HEK293 (cell line): Measurements from ENCODE around the gene FSD2.

Source experiments
- CTCF ChIA-PET: fragments of 350-600 bp; formaldehyde crosslinking; extraction: SDS; loops from one replicate; lab custom pipeline; 2021; ENCODE audit warnings: antibody characterized with exemption; lab: Yijun Ruan, JAX
- POLR2A ChIA-PET: fragments of 300-600 bp; formaldehyde crosslinking; extraction: SDS; loops from one replicate; lab custom pipeline; 2020; ENCODE audit warnings: antibody characterized with exemption, inconsistent platforms; lab: Yijun Ruan, JAX
- H3K27ac ChIP-seq: fragments of 200-500 bp; sonication (Bioruptor generic); 2 replicates; pipeline ENCODE4 v1.5.1; 2014; ENCODE audit warnings: low read depth, low read length, control low read depth, inconsistent platforms; ENCODE audit errors: extremely low read depth
- H3K36me3 ChIP-seq, 2 experiments: fragments of 200-500 bp in 1 of 2; sonication (Bioruptor generic) in 1 of 2; 1 replicate in 1 of 2; 2 replicates in 1 of 2; pipeline ENCODE4 v1.5.1; 2014 to 2017; ENCODE audit warnings: inconsistent platforms in 2 of 2, low read length in 2 of 2; ENCODE audit not compliant: control insufficient read depth in 2 of 2, insufficient read depth in 1 of 2
- H3K4me1 ChIP-seq: fragments of 200-500 bp; sonication (Bioruptor generic); 2 replicates; pipeline ENCODE4 v1.5.1; 2014; ENCODE audit warnings: mild to moderate bottlenecking, low read length, inconsistent platforms; ENCODE audit not compliant: control insufficient read depth, insufficient read depth
- H3K4me3 ChIP-seq: 2 replicates; pipeline ENCODE4 v1.5.1; 2011; ENCODE audit warnings: low read depth, mild to moderate bottlenecking, control low read depth, low read length, moderate library complexity
- H3K9me3 ChIP-seq: fragments of 200-500 bp; sonication (Bioruptor generic); 2 replicates; pipeline ENCODE4 v1.5.1; 2014; ENCODE audit warnings: low read depth, low read length, inconsistent platforms; ENCODE audit not compliant: control insufficient read depth, insufficient read depth
- GLIS1 ChIP-seq: fragments of 450-650 bp; formaldehyde crosslinking; IDR thresholded peaks from 2 replicates; pipeline ENCODE4 v1.5.1; 2016; ENCODE audit warnings: missing biosample characterization, missing genetic modification characterization
- OSR2 ChIP-seq: fragments of 450-650 bp; formaldehyde crosslinking; IDR thresholded peaks from 2 replicates; pipeline ENCODE4 v1.5.1; 2016; ENCODE audit warnings: missing biosample characterization, missing genetic modification characterization
- PRDM10 ChIP-seq: fragments of 450-650 bp; formaldehyde crosslinking; IDR thresholded peaks from 2 replicates; pipeline ENCODE4 v1.5.1; 2016; ENCODE audit warnings: missing biosample characterization, missing genetic modification characterization
- TCF7L2 ChIP-seq: IDR thresholded peaks from 2 replicates; pipeline ENCODE4 v1.6.1; 2011; ENCODE audit warnings: low read depth, mild to moderate bottlenecking, inconsistent platforms, low read length, moderate library complexity, borderline replicate concordance
- ZBTB26 ChIP-seq: fragments of 450-650 bp; formaldehyde crosslinking; optimal IDR thresholded peaks from 2 replicates; pipeline ENCODE3; 2016; ENCODE audit warnings: missing biosample characterization, mild to moderate bottlenecking, missing genetic modification characterization
- ZBTB49 ChIP-seq: fragments of 450-650 bp; formaldehyde crosslinking; IDR thresholded peaks from 2 replicates; pipeline ENCODE4 v1.5.1; 2016; ENCODE audit warnings: missing biosample characterization, missing genetic modification characterization, low read depth
- ZBTB7A ChIP-seq: fragments of 450-650 bp; formaldehyde crosslinking; IDR thresholded peaks from 2 replicates; pipeline ENCODE4 v1.5.1; 2016; ENCODE audit warnings: low read depth, missing biosample characterization, missing genetic modification characterization
- ZFHX2 ChIP-seq: fragments of 450-650 bp; formaldehyde crosslinking; conservative IDR thresholded peaks from 2 replicates; pipeline ENCODE4 v1.5.1; 2016; ENCODE audit warnings: missing biosample characterization, missing genetic modification characterization
- ZNF112 ChIP-seq: fragments of 450-650 bp; formaldehyde crosslinking; IDR thresholded peaks from 2 replicates; pipeline ENCODE4 v1.5.0; 2017; ENCODE audit warnings: missing biosample characterization, missing genetic modification characterization
- ZNF140 ChIP-seq: fragments of 450-650 bp; formaldehyde crosslinking; IDR thresholded peaks from 2 replicates; pipeline ENCODE4 v1.5.1; 2016; ENCODE audit warnings: missing biosample characterization, missing genetic modification characterization
- ZNF175 ChIP-seq: fragments of 450-650 bp; formaldehyde crosslinking; IDR thresholded peaks from 2 replicates; pipeline ENCODE4 v1.5.1; 2016; ENCODE audit warnings: missing biosample characterization, missing genetic modification characterization
- ZNF223 ChIP-seq: fragments of 450-650 bp; formaldehyde crosslinking; IDR thresholded peaks from 2 replicates; pipeline ENCODE4 v1.5.1; 2016; ENCODE audit warnings: missing biosample characterization, missing genetic modification characterization
- ZNF24 ChIP-seq: fragments of 450-650 bp; formaldehyde crosslinking; IDR thresholded peaks from 2 replicates; pipeline ENCODE4 v1.5.1; 2016; ENCODE audit warnings: missing biosample characterization, missing genetic modification characterization
- ZNF266 ChIP-seq: fragments of 450-650 bp; formaldehyde crosslinking; IDR thresholded peaks from 2 replicates; pipeline ENCODE4 v1.5.1; 2016; ENCODE audit warnings: missing biosample characterization, missing genetic modification characterization, low read depth
- ZNF274 ChIP-seq, 2 experiments: fragments of 200-500 bp in 1 of 2; fragments of 450-650 bp in 1 of 2; sonication (Bioruptor generic) in 1 of 2; formaldehyde crosslinking in 1 of 2; IDR thresholded peaks; 2 replicates each; pipeline versions ENCODE4 v1.5.1 to v1.6.1; 2014 to 2016; ENCODE audit warnings: borderline replicate concordance in 1 of 2, inconsistent platforms in 1 of 2, low read length in 1 of 2, missing biosample characterization in 1 of 2, missing genetic modification characterization in 1 of 2
- ZNF335 ChIP-seq: fragments of 450-650 bp; formaldehyde crosslinking; conservative IDR thresholded peaks from 2 replicates; pipeline ENCODE4 v1.5.1; 2016; ENCODE audit warnings: missing biosample characterization, missing genetic modification characterization
- ZNF510 ChIP-seq: fragments of 450-650 bp; formaldehyde crosslinking; IDR thresholded peaks from 2 replicates; pipeline ENCODE4 v1.5.1; 2018; ENCODE audit warnings: mild to moderate bottlenecking, missing genetic modification characterization, missing biosample characterization; ENCODE audit not compliant: insufficient replicate concordance
- ZNF544 ChIP-seq: fragments of 450-650 bp; formaldehyde crosslinking; IDR thresholded peaks from 2 replicates; pipeline ENCODE4 v1.5.0; 2017; ENCODE audit warnings: missing biosample characterization, missing genetic modification characterization
- ZNF558 ChIP-seq: fragments of 450-650 bp; formaldehyde crosslinking; IDR thresholded peaks from 2 replicates; pipeline ENCODE4 v1.5.1; 2016; ENCODE audit warnings: missing biosample characterization, missing genetic modification characterization
- ZNF596 ChIP-seq: fragments of 450-650 bp; IDR thresholded peaks from 2 replicates; pipeline ENCODE4 v1.5.0; 2018; ENCODE audit warnings: missing biosample characterization, mild to moderate bottlenecking, missing genetic modification characterization, moderate library complexity
- ZNF623 ChIP-seq: fragments of 450-650 bp; formaldehyde crosslinking; IDR thresholded peaks from 2 replicates; pipeline ENCODE4 v1.5.1; 2016; ENCODE audit warnings: missing biosample characterization, missing genetic modification characterization
- ZNF664 ChIP-seq: fragments of 450-650 bp; formaldehyde crosslinking; IDR thresholded peaks from 2 replicates; pipeline ENCODE4 v1.5.1; 2016; ENCODE audit warnings: missing biosample characterization, missing genetic modification characterization
- ZNF747 ChIP-seq: fragments of 450-650 bp; formaldehyde crosslinking; IDR thresholded peaks from 2 replicates; pipeline ENCODE4 v1.5.1; 2016; ENCODE audit warnings: missing biosample characterization, missing genetic modification characterization
- ZNF76 ChIP-seq: fragments of 450-650 bp; formaldehyde crosslinking; IDR thresholded peaks from 2 replicates; pipeline ENCODE4; 2016; ENCODE audit warnings: low read depth, missing biosample characterization, missing genetic modification characterization, borderline replicate concordance
- ZNF792 ChIP-seq: fragments of 450-650 bp; formaldehyde crosslinking; IDR thresholded peaks from 2 replicates; pipeline ENCODE4 v1.5.1; 2016; ENCODE audit warnings: missing biosample characterization, missing genetic modification characterization
- ZNF837 ChIP-seq: fragments of 450-650 bp; formaldehyde crosslinking; IDR thresholded peaks from 2 replicates; pipeline ENCODE4 v1.5.1; 2016; ENCODE audit warnings: missing biosample characterization, missing genetic modification characterization

The FSD2 gene

GRCh38 chr15:82803793-82804574 lies 1.9 kb downstream of the FSD2 start (continued):
- TF ChIP-seq ZBTB49 (tag by site-specific recombination) (no peak), GLIS1 (tag by site-specific recombination) (peak; percentile 96), ZNF223 (tag by site-specific recombination) (no peak), ZBTB7A (tag by site-specific recombination) (no peak), ZNF274 (IDR thresholded peaks at IDR 0.05; ENCODE audit: low read length) (no peak), ZNF274 (tag by site-specific recombination; IDR thresholded peaks at IDR 0.05; ENCODE audit: borderline replicate concordance) (no peak), ZNF510 (tag by site-specific recombination) (no peak), ZNF140 (tag by site-specific recombination) (no peak), ZBTB26 (tag by site-specific recombination) (no peak), ZNF266 (no peak)

GRCh38 chr15:82802497-82802896 lies 3.4 kb downstream of the FSD2 start:
- ChIA-PET CTCF (no interaction called here), POLR2A (interaction anchor here (3.0 kb wide), 1 partner anchor 52 kb away, joined by 11 read pairs; no protein-coding TSS in a partner anchor)
- no peaks in the 10 kb centered on the region for H3K9me3 ChIP-seq
- no peak overlapping the region for H3K27ac ChIP-seq
- peaks cover 10% of the 10 kb centered on the region for H3K4me1 ChIP-seq
- TF ChIP-seq ZNF558 = no peak
- no peak for TF ChIP-seq ZNF596 (tag by site-specific recombination)
- TF ChIP-seq ZNF175 (tag by site-specific recombination) = no peak
- no peak for TF ChIP-seq OSR2 (tag by site-specific recombination)
- TF ChIP-seq ZNF623 (tag by site-specific recombination) = no peak
- no peak for TF ChIP-seq ZNF76 (tag by site-specific recombination)
- TF ChIP-seq ZNF266 = no peak
- no peak for TF ChIP-seq TCF7L2
- no peak for TF ChIP-seq ZNF544 (tag by site-specific recombination)
- H3K4me3 ChIP-seq = no peak overlapping the region
- no peaks in the 10 kb centered on the region for H3K36me3 ChIP-seq

- peaks cover 4% of the 10 kb centered on the region; the same call in 1 of the 2 replicates for H3K4me1 ChIP-seq
- H3K4me3 ChIP-seq = no peak overlapping the region
- POLR2A ChIA-PET = no interaction called here
- H3K36me3 ChIP-seq = no peaks in the 10 kb centered on the region
- H3K27ac ChIP-seq = no peak overlapping the region
- CTCF ChIA-PET = no interaction called here
- no peaks in the 10 kb centered on the region for H3K9me3 ChIP-seq
- no peak for TF ChIP-seq ZNF747
- peak; percentile 42; the same call in 1 of the 2 replicates for TF ChIP-seq ZNF335 (tag by site-specific recombination)
- TF ChIP-seq ZNF24 (tag by site-specific recombination) = no peak
- TF ChIP-seq ZNF792 (tag by site-specific recombination) = no peak
- no peak for TF ChIP-seq ZNF837
- no peak for TF ChIP-seq ZNF223 (tag by site-specific recombination)
- TF ChIP-seq ZNF112 (tag by site-specific recombination) = no peak
- no peak for TF ChIP-seq PRDM10 (tag by site-specific recombination)
- TF ChIP-seq ZNF664 = no peak
- peak; percentile 18; the same call in 1 of the 2 replicates for TF ChIP-seq ZFHX2 (tag by site-specific recombination)
These were observed 6.6 kb downstream of the FSD2 start for GRCh38 chr15:82799183-82799841.
